Karpas-422 (cell line): Measurements from ENCODE around the gene RMRP. TPM values are rescaled to one million over a fixed set of nuclear protein-coding genes. Genes with fewer than 3 reads are reported as not detected.

Experiments
- DNase-seq: peaks from one replicate; pipeline ENCODE4 v3.0.0-alpha.2; 2015
- H2AFZ ChIP-seq: fragments of 200-600 bp; sonication (generic); 2 replicates; pipeline ENCODE4 v1.6.1; 2014; ENCODE audit warnings: antibody characterized with exemption, low read length, mixed read lengths
- H3K27ac ChIP-seq: fragments of 200-600 bp; sonication (generic); 2 replicates; pipeline ENCODE4 v1.5.1; 2014; ENCODE audit warnings: mild to moderate bottlenecking, low read length, moderate library complexity
- H3K27me3 ChIP-seq: fragments of 200-600 bp; sonication (generic); 2 replicates; pipeline ENCODE4 v1.6.1; 2014; ENCODE audit warnings: low read length, mixed read lengths
- H3K36me3 ChIP-seq: fragments of 200-600 bp; sonication (generic); 2 replicates; pipeline ENCODE4 v1.6.1; 2014; ENCODE audit warnings: low read length, mixed read lengths; ENCODE audit not compliant: insufficient read depth
- H3K4me1 ChIP-seq: fragments of 200-600 bp; sonication (generic); 2 replicates; pipeline ENCODE4 v1.6.1; 2014; ENCODE audit warnings: mild to moderate bottlenecking, low read length, mixed read lengths
- H3K4me2 ChIP-seq: fragments of 200-600 bp; sonication (generic); 2 replicates; pipeline ENCODE4 v1.6.1; 2014; ENCODE audit warnings: low read length, low read depth, mild to moderate bottlenecking; ENCODE audit not compliant: poor library complexity, severe bottlenecking
- H3K4me3 ChIP-seq: fragments of 200-600 bp; sonication (generic); 2 replicates; pipeline ENCODE4 v1.5.1; 2014; ENCODE audit warnings: mild to moderate bottlenecking, antibody characterized with exemption, low read length, mixed read lengths
- H3K79me2 ChIP-seq: fragments of 200-600 bp; sonication (generic); 2 replicates; pipeline ENCODE4 v1.6.1; 2014; ENCODE audit warnings: mild to moderate bottlenecking, low read length, mixed read lengths
- H3K9ac ChIP-seq: fragments of 200-600 bp; sonication (generic); 2 replicates; pipeline ENCODE4 v1.6.0; 2014; ENCODE audit warnings: low read length
- H3K9me2 ChIP-seq: fragments of 200-600 bp; sonication (generic), shearing (Covaris generic); replicated peaks from 2 replicates; pipeline ENCODE4 v1.6.0; 2014; ENCODE audit warnings: mild to moderate bottlenecking, low read length, moderate library complexity; ENCODE audit not compliant: insufficient read depth
- H3K9me3 ChIP-seq: fragments of 300-700, 200-600 bp; sonication (generic); 2 replicates; pipeline ENCODE4 v1.6.1; 2014; ENCODE audit warnings: low read length, mixed read lengths
- H4K20me1 ChIP-seq: fragments of 200-600 bp; sonication (generic); 2 replicates; pipeline ENCODE4 v1.6.1; 2014; ENCODE audit warnings: mild to moderate bottlenecking, antibody characterized with exemption, low read length, low read depth; ENCODE audit not compliant: insufficient read depth
- total RNA-seq: library from RNA; depleted of rRNA; stranded (reverse); fragments of >200 nt; shearing (Covaris generic); gene quantifications from 2 replicates; pipeline ENCODE4 v1.2.3, GENCODE V29; 2014; ENCODE audit warnings: low replicate concordance

Gene RMRP
- total RNA-seq, 1 experiment from 2014 or later = 56,129 TPM

DNA sequence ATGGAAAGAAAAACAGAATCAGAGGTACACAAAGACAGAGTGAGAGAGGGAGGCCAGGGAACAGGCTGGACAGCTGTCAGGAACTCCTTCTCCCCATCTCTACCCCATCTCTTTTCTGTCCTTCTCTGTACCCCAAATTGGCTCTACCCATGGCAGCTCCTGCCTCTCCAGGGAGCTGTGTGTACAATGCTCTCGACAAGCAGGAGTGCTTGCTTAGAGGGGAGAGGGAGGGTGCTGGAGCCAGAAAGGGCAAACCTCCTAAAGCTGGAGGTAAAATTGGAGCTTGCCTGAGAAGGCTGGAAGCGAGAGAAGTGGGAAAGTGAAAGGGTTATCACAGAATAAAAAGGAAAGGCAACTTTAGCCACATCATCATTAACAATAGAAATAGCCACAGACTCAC, 25.5 kb upstream of the RMRP start:
- H3K79me2 ChIP-seq = no peaks in the 10 kb centered on the region
- H2AFZ ChIP-seq = no peak overlapping the region
- no peaks in the 10 kb centered on the region for H3K9me2 ChIP-seq
- H3K4me2 ChIP-seq = no peak overlapping the region
- H4K20me1 ChIP-seq = no peaks in the 10 kb centered on the region
- H3K9ac ChIP-seq = no peak overlapping the region
- no peak overlapping the region for H3K27ac ChIP-seq
- no peaks in the 10 kb centered on the region for H3K27me3 ChIP-seq
- peaks cover 16% of the 10 kb centered on the region for H3K4me1 ChIP-seq
- H3K36me3 ChIP-seq = no peaks in the 10 kb centered on the region
- no peak overlapping the region for H3K4me3 ChIP-seq
- no peaks in the 10 kb centered on the region for H3K9me3 ChIP-seq
- no peak for DNase-seq

- Histone ChIP-seq H2AFZ (no peak overlapping the region), H3K27me3 (no peaks in the 10 kb centered on the region), H3K27ac (no peak overlapping the region), H3K36me3 (no peaks in the 10 kb centered on the region), H3K9me3 (no peaks in the 10 kb centered on the region), H4K20me1 (no peaks in the 10 kb centered on the region), H3K4me2 (no peak overlapping the region), H3K4me1 (peaks cover 16% of the 10 kb centered on the region), H3K79me2 (no peaks in the 10 kb centered on the region), H3K4me3 (no peak overlapping the region), H3K9ac (no peak overlapping the region), H3K9me2 (no peaks in the 10 kb centered on the region)
- DNase-seq = no peak
These were observed 24.9 kb upstream of the RMRP start for GRCh38 chr9:35682520-35683315.

DNA sequence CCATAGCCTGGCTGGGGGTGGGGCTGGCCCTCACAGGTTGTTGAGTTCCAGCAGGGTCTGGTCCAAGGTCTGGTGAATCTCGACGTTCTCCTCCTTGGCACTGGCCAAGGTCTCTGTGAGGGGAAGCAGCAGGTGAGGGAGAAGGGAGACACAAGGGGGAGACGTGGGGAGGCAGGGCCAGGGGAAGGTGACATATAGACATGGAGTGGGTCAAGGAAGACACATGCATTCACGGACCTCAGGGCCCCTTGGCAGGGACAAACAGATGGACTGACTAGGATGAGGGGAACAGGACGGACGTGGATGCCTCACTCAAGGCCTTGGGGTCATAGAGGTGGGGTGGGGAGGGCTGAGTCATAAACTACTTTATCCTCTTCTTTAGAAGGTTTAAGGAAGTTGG, 24.2 kb upstream of the RMRP start:
- no peaks in the 10 kb centered on the region for H3K27me3 ChIP-seq
- H3K4me1 ChIP-seq = peaks cover 15% of the 10 kb centered on the region
- no peaks in the 10 kb centered on the region for H3K9me2 ChIP-seq
- no peak for DNase-seq
- no peak overlapping the region for H3K27ac ChIP-seq
- no peak overlapping the region for H2AFZ ChIP-seq
- no peak overlapping the region for H3K4me3 ChIP-seq
- no peaks in the 10 kb centered on the region for H3K36me3 ChIP-seq
- no peaks in the 10 kb centered on the region for H4K20me1 ChIP-seq
- no peak overlapping the region for H3K9ac ChIP-seq
- H3K9me3 ChIP-seq = no peaks in the 10 kb centered on the region
- no peak overlapping the region for H3K4me2 ChIP-seq
- no peaks in the 10 kb centered on the region for H3K79me2 ChIP-seq

DNA sequence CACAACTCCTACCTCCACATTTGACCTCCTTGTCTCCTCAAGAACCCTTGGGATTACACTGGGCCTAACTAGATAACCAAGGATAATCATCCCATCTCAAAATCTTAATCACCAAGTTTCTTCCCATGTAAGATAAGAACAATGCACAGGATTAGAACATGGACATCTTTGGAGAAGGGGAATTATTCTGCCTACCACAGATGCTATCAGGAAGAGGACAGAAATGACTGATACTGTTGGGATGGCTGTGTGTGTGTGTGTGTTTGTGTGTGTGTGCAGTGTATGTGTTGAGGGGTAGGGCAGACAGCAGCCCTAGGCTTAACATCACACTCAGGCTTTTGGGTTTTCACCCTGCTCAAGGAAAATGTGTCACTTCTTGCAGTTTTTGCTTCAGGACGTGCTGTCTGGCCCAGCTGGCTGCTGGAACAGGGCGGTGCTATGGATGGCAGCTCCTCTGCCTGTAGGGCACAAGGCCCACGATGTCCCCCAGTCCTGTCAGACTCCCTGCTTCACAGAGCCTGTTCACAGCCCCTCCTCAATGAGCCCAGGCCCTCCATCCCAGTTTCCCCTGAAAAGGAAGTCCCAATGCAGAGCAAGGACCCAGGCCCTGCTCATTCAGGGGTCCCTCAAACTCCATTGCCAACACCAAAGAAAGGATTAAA, 23.7 kb upstream of the RMRP start:
- Histone ChIP-seq H3K9me3 (no peaks in the 10 kb centered on the region), H3K9me2 (no peaks in the 10 kb centered on the region), H3K4me1 (peaks cover 11% of the 10 kb centered on the region), H3K4me3 (no peak overlapping the region), H3K27me3 (no peaks in the 10 kb centered on the region), H3K9ac (no peak overlapping the region), H3K27ac (no peak overlapping the region), H3K4me2 (no peak overlapping the region), H3K36me3 (no peaks in the 10 kb centered on the region), H3K79me2 (no peaks in the 10 kb centered on the region), H4K20me1 (no peaks in the 10 kb centered on the region), H2AFZ (no peak overlapping the region)
- DNase-seq = no peak

- Histone ChIP-seq H3K79me2 (no peaks in the 10 kb centered on the region), H3K9me2 (no peaks in the 10 kb centered on the region), H3K36me3 (no peaks in the 10 kb centered on the region), H3K9me3 (no peaks in the 10 kb centered on the region), H3K4me2 (peak overlapping the region; percentile 22), H3K4me1 (peaks cover 11% of the 10 kb centered on the region), H3K27ac (no peak overlapping the region), H3K9ac (no peak overlapping the region), H2AFZ (no peak overlapping the region), H3K4me3 (no peak overlapping the region), H4K20me1 (no peaks in the 10 kb centered on the region), H3K27me3 (no peaks in the 10 kb centered on the region)
- peak; percentile 69 for DNase-seq
These were observed 22.7 kb upstream of the RMRP start for GRCh38 chr9:35680331-35681105.

- Histone ChIP-seq H3K4me2 (no peak overlapping the region), H3K27ac (no peak overlapping the region), H3K27me3 (no peaks in the 10 kb centered on the region), H3K4me1 (peaks cover 11% of the 10 kb centered on the region), H2AFZ (no peak overlapping the region), H3K36me3 (no peaks in the 10 kb centered on the region), H3K9me3 (no peaks in the 10 kb centered on the region), H3K4me3 (no peak overlapping the region), H3K9ac (no peak overlapping the region), H3K79me2 (no peaks in the 10 kb centered on the region), H4K20me1 (no peaks in the 10 kb centered on the region), H3K9me2 (no peaks in the 10 kb centered on the region)
- DNase-seq = no peak
These were observed 22.0 kb upstream of the RMRP start for GRCh38 chr9:35679766-35680330.

DNA sequence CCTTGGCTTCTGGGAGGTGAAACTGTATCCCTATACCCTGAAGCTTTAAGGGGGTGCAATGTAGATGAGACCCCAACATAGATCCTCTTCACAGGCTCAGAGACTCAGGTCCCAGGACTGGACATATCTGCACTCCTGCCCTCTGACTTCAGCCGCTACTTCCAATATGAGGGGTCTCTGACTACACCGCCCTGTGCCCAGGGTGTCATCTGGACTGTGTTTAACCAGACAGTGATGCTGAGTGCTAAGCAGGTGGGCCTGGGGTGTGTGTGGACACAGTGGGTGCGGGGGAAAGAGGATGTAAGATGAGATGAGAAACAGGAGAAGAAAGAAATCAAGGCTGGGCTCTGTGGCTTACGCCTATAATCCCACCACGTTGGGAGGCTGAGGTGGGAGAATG, 21.3 kb upstream of the RMRP start:
- Histone ChIP-seq H3K27ac (no peak overlapping the region), H3K9me3 (no peaks in the 10 kb centered on the region), H3K9ac (no peak overlapping the region), H3K4me3 (no peak overlapping the region), H3K27me3 (no peaks in the 10 kb centered on the region), H3K79me2 (no peaks in the 10 kb centered on the region), H4K20me1 (no peaks in the 10 kb centered on the region), H3K4me2 (no peak overlapping the region), H3K9me2 (no peaks in the 10 kb centered on the region), H3K36me3 (no peaks in the 10 kb centered on the region), H3K4me1 (peaks cover 14% of the 10 kb centered on the region), H2AFZ (no peak overlapping the region)
- no peak for DNase-seq
